Ovary (tissue), 9 donors: ENCODE measurements around the gene ABCF3. TPM values are rescaled to one million over a fixed set of nuclear protein-coding genes. Genes with fewer than 3 reads are reported as not detected.

Source experiments
- DNase-seq, 5 donors: peaks; one replicate each; pipeline ENCODE4 v3.0.0-alpha.2; 2019 to 2020
- H3K27ac ChIP-seq, 2 donors: fragments of 200-600 bp; one replicate each; pipeline versions ENCODE4 v1.5.1 to v1.8.0; 2019 to 2022
- H3K27me3 ChIP-seq: fragments of 200-600 bp; one replicate; pipeline ENCODE4 v1.8.0; 2022
- H3K36me3 ChIP-seq: fragments of 200-600 bp; sonication (generic); one replicate; pipeline ENCODE4 v1.5.1; 2019
- H3K4me1 ChIP-seq: one replicate; pipeline ENCODE4 v1.8.1; 2013; ENCODE audit warnings: mild to moderate bottlenecking, moderate library complexity; ENCODE audit not compliant: insufficient read depth
- H3K4me3 ChIP-seq: fragments of 200-600 bp; sonication (generic); one replicate; pipeline ENCODE4 v1.5.1; 2017
- H3K9me3 ChIP-seq, 2 donors: fragments of 200-600 bp in 1 of 2; sonication (generic) in 1 of 2; one replicate each; pipeline versions ENCODE4 v1.5.1 to v1.8.1; 2013 to 2019; ENCODE audit warnings: mild to moderate bottlenecking in 1 of 2, moderate library complexity in 1 of 2
- EP300 ChIP-seq: sonication (generic); formaldehyde crosslinking; IDR thresholded peaks from one replicate; pipeline ENCODE4 v1.6.1; 2017; ENCODE audit warnings: antibody characterized with exemption
- POLR2A ChIP-seq: fragments of 450-650 bp; IDR thresholded peaks from one replicate; pipeline ENCODE4 v1.6.1; 2017; ENCODE audit warnings: antibody characterized with exemption, mild to moderate bottlenecking, moderate library complexity
- WGBS, 3 donors: extraction: QIAGEN DNeasy Blood & Tissue Kit in 1 of 3; methylation state at CpG; one replicate each; pipeline versions ENCODE4 v1.1.5 to v1.1.7; 2013 to 2017; 5-methylcytosine and 5-hydroxymethylcytosine counted together
- intact Hi-C, 4 donors: fragments of 100-400 bp; cut with DNase I; formaldehyde crosslinking; loops; one replicate each; pipeline versions ENCODE4 v1.11.0 to v1.15.1; 2022 to 2023
- polyA plus RNA-seq, 2 donors: library from polyadenylated mRNA; stranded (reverse); fragments of 200-250 nt in 1 of 2; fragments of 350-450 nt in 1 of 2; fragmentation: Illumina TruSeq in 1 of 2; extraction: RNeasy Lipid Tissue Mini Kit (QIAGEN cat#74804) in 1 of 2; gene quantifications; one replicate each; pipeline ENCODE4 v1.2.3, GENCODE V29; 2013 to 2014
- total RNA-seq, 7 donors: library from RNA; depleted of rRNA in 2 of 7; stranded (reverse); fragments of >200 nt in 2 of 7; fragmentation: NEBNext Ultra II Directional in 3 of 7; extraction: Animal tissue kit (Norgen Biotek cat#: 25700) in 3 of 7; gene quantifications; one replicate each; pipeline versions ENCODE4 v1.1.0 to v1.2.4, GENCODE V29; 2016 to 2023
- TF ChIP-seq, protein P1 (sequence below), 3 donors: fragments of 450-650 bp in 2 of 3; fragments of 200-600 bp in 1 of 3; IDR thresholded peaks; one replicate each; pipeline versions ENCODE4 v1.5.1 to v1.8.0; 2016 to 2022; ENCODE audit warnings: antibody characterized with exemption in 3 of 3, mild to moderate bottlenecking in 1 of 3
- donor health status: DM: no; HTN: no; CAD: no; lungs with moderate emphysema.
- donor health status: DM: no; HTN: no; CAD: no.
- donor health status: Bipolar disorder and iron deficiency.
- donor health status: DM: yes; HTN: yes; CAD: no.
- donor health status: DM: no; HTN: no; CAD: no.
- donor health status: DM: yes; HTN: yes; CAD: no.

The ABCF3 gene
- total and polyA plus RNA-seq, 9 donors: 30.2 to 82.0 (median 58.2) TPM

DNA sequence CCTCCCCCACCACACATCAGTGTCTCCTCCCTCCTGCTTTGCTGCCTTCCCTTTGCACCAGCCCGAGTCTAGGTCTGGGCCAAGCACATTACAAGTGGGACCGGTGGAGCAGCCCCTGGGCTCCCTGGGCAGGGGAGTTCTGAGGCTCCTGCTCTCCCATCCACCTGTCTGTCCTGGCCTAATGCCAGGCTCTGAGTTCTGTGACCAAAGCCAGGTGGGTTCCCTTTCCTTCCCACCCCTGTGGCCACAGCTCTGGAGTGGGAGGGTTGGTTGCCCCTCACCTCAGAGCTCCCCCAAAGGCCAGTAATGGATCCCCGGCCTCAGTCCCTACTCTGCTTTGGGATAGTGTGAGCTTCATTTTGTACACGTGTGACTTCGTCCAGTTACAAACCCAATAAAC is 2.3 kb upstream of the ABCF3 start:
- intact Hi-C loops: loop anchor here in 1 of 4 donors (10.0 kb wide), 1 partner anchor 141 kb away; no protein-coding TSS in a partner anchor
- Histone ChIP-seq H3K36me3 (no peaks in the 10 kb centered on the region), H3K9me3 (no peaks in the 10 kb centered on the region), H3K4me1 (peaks cover 4% of the 10 kb centered on the region), H3K27me3 (no peaks in the 10 kb centered on the region), H3K4me3 (no peak overlapping the region), H3K27ac (no peak overlapping the region)
- DNase-seq: no peak
- 63 to 76% (median 71%) methylated on average over 5 of the region's 5 CpGs for WGBS, 3 donors
- TF ChIP-seq POLR2A (no peak), EP300 (no peak)
- TF ChIP-seq, protein P1, sequence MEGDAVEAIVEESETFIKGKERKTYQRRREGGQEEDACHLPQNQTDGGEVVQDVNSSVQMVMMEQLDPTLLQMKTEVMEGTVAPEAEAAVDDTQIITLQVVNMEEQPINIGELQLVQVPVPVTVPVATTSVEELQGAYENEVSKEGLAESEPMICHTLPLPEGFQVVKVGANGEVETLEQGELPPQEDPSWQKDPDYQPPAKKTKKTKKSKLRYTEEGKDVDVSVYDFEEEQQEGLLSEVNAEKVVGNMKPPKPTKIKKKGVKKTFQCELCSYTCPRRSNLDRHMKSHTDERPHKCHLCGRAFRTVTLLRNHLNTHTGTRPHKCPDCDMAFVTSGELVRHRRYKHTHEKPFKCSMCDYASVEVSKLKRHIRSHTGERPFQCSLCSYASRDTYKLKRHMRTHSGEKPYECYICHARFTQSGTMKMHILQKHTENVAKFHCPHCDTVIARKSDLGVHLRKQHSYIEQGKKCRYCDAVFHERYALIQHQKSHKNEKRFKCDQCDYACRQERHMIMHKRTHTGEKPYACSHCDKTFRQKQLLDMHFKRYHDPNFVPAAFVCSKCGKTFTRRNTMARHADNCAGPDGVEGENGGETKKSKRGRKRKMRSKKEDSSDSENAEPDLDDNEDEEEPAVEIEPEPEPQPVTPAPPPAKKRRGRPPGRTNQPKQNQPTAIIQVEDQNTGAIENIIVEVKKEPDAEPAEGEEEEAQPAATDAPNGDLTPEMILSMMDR (IDR thresholded peaks at IDR 0.05): no peak

GRCh38 chr3:184184546-184185230 is 1.3 kb upstream of the ABCF3 start:
- Histone ChIP-seq H3K27me3 (no peaks in the 10 kb centered on the region), H3K9me3 (no peaks in the 10 kb centered on the region), H3K4me1 (peaks cover 4% of the 10 kb centered on the region), H3K4me3 (no peak overlapping the region), H3K36me3 (no peaks in the 10 kb centered on the region), H3K27ac (peak overlapping the region in 1 of 2 donors; percentile 73)
- 92 to 95% (median 93%) methylated on average over 18 of the region's 18 CpGs for WGBS, 3 donors
- TF ChIP-seq POLR2A (no peak), EP300 (no peak)
- TF ChIP-seq, protein P1 (IDR thresholded peaks at IDR 0.05): no peak
- intact Hi-C loops: loop anchor here in 3 of 4 donors (5.0 to 10.0 kb wide), 3 partner anchors 63 to 302 kb away; partner anchors contain the start of genes ALG3 (in 2 of the 3), EEF1AKMT4 (in 2 of the 3) and PARL (in 1 of the 3)
- no peak for DNase-seq

GRCh38 chr3:184185461-184186183 is 377 bp upstream of the ABCF3 start:
- peak; percentile 99 to 100 (median 99) for DNase-seq
- H3K9me3 ChIP-seq: no peaks in the 10 kb centered on the region
- intact Hi-C loops: loop anchor here (2.0 to 10.0 kb wide), 4 partner anchors 55 to 303 kb away; partner anchors contain the start of genes ALG3 (in 2 of the 4), EEF1AKMT4 (in 2 of the 4) and PARL (in 1 of the 4)
- peak overlapping the region; percentile 85 for H3K4me3 ChIP-seq
- no peaks in the 10 kb centered on the region for H3K36me3 ChIP-seq
- WGBS, 3 donors: 2 to 3% (median 2%) methylated on average over 55 of the region's 55 CpGs
- H3K27ac ChIP-seq: peak overlapping the region; percentile 55 to 73
- H3K27me3 ChIP-seq: no peaks in the 10 kb centered on the region
- TF ChIP-seq, protein P1 (IDR thresholded peaks at IDR 0.05): no peak
- TF ChIP-seq EP300: no peak
- TF ChIP-seq POLR2A: no peak
- peaks cover 4% of the 10 kb centered on the region for H3K4me1 ChIP-seq

GRCh38 chr3:184186902-184187207 is 856 bp downstream of the ABCF3 start:
- WGBS, 3 donors: 2 to 10% (median 4%) methylated on average over 3 of the region's 3 CpGs
- no peak for DNase-seq
- no peak overlapping the region for H3K27ac ChIP-seq
- H3K4me1 ChIP-seq: peaks cover 4% of the 10 kb centered on the region
- H3K9me3 ChIP-seq: no peaks in the 10 kb centered on the region
- TF ChIP-seq, protein P1 (IDR thresholded peaks at IDR 0.05): no peak
- TF ChIP-seq EP300: no peak
- TF ChIP-seq POLR2A: no peak
- no peaks in the 10 kb centered on the region for H3K36me3 ChIP-seq
- H3K4me3 ChIP-seq: peak overlapping the region; percentile 85
- intact Hi-C loops: loop anchor here (2.0 to 10.0 kb wide), 4 partner anchors 54 to 305 kb away; partner anchors contain the start of genes ALG3 (in 2 of the 4), EEF1AKMT4 (in 2 of the 4) and PARL (in 1 of the 4)
- H3K27me3 ChIP-seq: no peaks in the 10 kb centered on the region
